ENCODE results near the gene KCNQ1.

Gene KCNQ1

GRCh38 chr11:2649400-2649799 is 204.6 kb downstream of the KCNQ1 start:
- H3K36me3 Mint-ChIP-seq (ENCODE audit: low read depth), result peaks cover 8% of the 10 kb centered on the region
- peaks cover 60% of the 10 kb centered on the region for H3K9me3 Mint-ChIP-seq
- no peaks in the 10 kb centered on the region for H3K4me1 Mint-ChIP-seq (ENCODE audit: low read depth)
- no peak overlapping the region for H3K27ac Mint-ChIP-seq
- H3K27me3 Mint-ChIP-seq (ENCODE audit: low read depth), result no peaks in the 10 kb centered on the region
- H3K4me3 Mint-ChIP-seq, result no peak overlapping the region

GRCh38 chr11:2649848-2650247 is 205.0 kb downstream of the KCNQ1 start:
- Mint-ChIP-seq H3K27me3 (ENCODE audit: low read depth) (no peaks in the 10 kb centered on the region), H3K4me3 (no peak overlapping the region), H3K36me3 (ENCODE audit: low read depth) (peaks cover 8% of the 10 kb centered on the region), H3K27ac (no peak overlapping the region), H3K4me1 (ENCODE audit: low read depth) (no peaks in the 10 kb centered on the region), H3K9me3 (peaks cover 56% of the 10 kb centered on the region)

GRCh38 chr11:2650343-2650867 is 205.6 kb downstream of the KCNQ1 start:
- H3K27me3 Mint-ChIP-seq (ENCODE audit: low read depth), result no peaks in the 10 kb centered on the region
- H3K27ac Mint-ChIP-seq, result no peak overlapping the region
- H3K9me3 Mint-ChIP-seq, result peaks cover 54% of the 10 kb centered on the region
- no peak overlapping the region for H3K4me3 Mint-ChIP-seq
- no peaks in the 10 kb centered on the region for H3K4me1 Mint-ChIP-seq (ENCODE audit: low read depth)
- peaks cover 8% of the 10 kb centered on the region for H3K36me3 Mint-ChIP-seq (ENCODE audit: low read depth)

- H3K9me3 Mint-ChIP-seq, result peaks cover 51% of the 10 kb centered on the region
- H3K4me1 Mint-ChIP-seq (ENCODE audit: low read depth), result no peaks in the 10 kb centered on the region
- no peaks in the 10 kb centered on the region for H3K27me3 Mint-ChIP-seq (ENCODE audit: low read depth)
These were observed 206.3 kb downstream of the KCNQ1 start for GRCh38 chr11:2651054-2651617.

GRCh38 chr11:2651826-2652271 is 207.0 kb downstream of the KCNQ1 start:
- no peak overlapping the region for H3K27ac Mint-ChIP-seq
- H3K9me3 Mint-ChIP-seq, result peaks cover 46% of the 10 kb centered on the region
- peaks cover 8% of the 10 kb centered on the region for H3K36me3 Mint-ChIP-seq (ENCODE audit: low read depth)
- H3K4me1 Mint-ChIP-seq (ENCODE audit: low read depth), result no peaks in the 10 kb centered on the region
- no peaks in the 10 kb centered on the region for H3K27me3 Mint-ChIP-seq (ENCODE audit: low read depth)
- no peak overlapping the region for H3K4me3 Mint-ChIP-seq

More at GRCh38 chr11:2651054-2651617, 206.3 kb downstream of the KCNQ1 start:
- Mint-ChIP-seq H3K27ac (no peak overlapping the region), H3K4me3 (no peak overlapping the region), H3K36me3 (ENCODE audit: low read depth) (peaks cover 8% of the 10 kb centered on the region)

GRCh38 chr11:2652333-2653197 is 207.8 kb downstream of the KCNQ1 start:
- no peak overlapping the region for H3K4me3 Mint-ChIP-seq
- H3K4me1 Mint-ChIP-seq (ENCODE audit: low read depth), result no peaks in the 10 kb centered on the region
- H3K27me3 Mint-ChIP-seq (ENCODE audit: low read depth), result no peaks in the 10 kb centered on the region
- H3K27ac Mint-ChIP-seq, result no peak overlapping the region
- H3K36me3 Mint-ChIP-seq (ENCODE audit: low read depth), result peaks cover 5% of the 10 kb centered on the region
- peaks cover 39% of the 10 kb centered on the region for H3K9me3 Mint-ChIP-seq

- Mint-ChIP-seq H3K27me3 (ENCODE audit: low read depth) (no peaks in the 10 kb centered on the region), H3K4me1 (ENCODE audit: low read depth) (no peaks in the 10 kb centered on the region), H3K4me3 (no peak overlapping the region), H3K9me3 (peaks cover 36% of the 10 kb centered on the region), H3K27ac (no peak overlapping the region), H3K36me3 (ENCODE audit: low read depth) (peaks cover 5% of the 10 kb centered on the region)
These were observed 208.4 kb downstream of the KCNQ1 start for GRCh38 chr11:2653198-2653551.

- Mint-ChIP-seq H3K9me3 (peaks cover 34% of the 10 kb centered on the region), H3K4me3 (no peak overlapping the region), H3K36me3 (ENCODE audit: low read depth) (peaks cover 5% of the 10 kb centered on the region), H3K4me1 (ENCODE audit: low read depth) (no peaks in the 10 kb centered on the region), H3K27me3 (ENCODE audit: low read depth) (no peaks in the 10 kb centered on the region), H3K27ac (no peak overlapping the region)
These were observed 209.3 kb downstream of the KCNQ1 start for GRCh38 chr11:2653930-2654739.

GRCh38 chr11:2655016-2655719 is 210.4 kb downstream of the KCNQ1 start:
- Mint-ChIP-seq H3K4me3 (no peak overlapping the region), H3K9me3 (peaks cover 27% of the 10 kb centered on the region), H3K27ac (no peak overlapping the region), H3K36me3 (ENCODE audit: low read depth) (peaks cover 5% of the 10 kb centered on the region), H3K4me1 (ENCODE audit: low read depth) (no peaks in the 10 kb centered on the region), H3K27me3 (ENCODE audit: low read depth) (no peaks in the 10 kb centered on the region)

GRCh38 chr11:2655834-2656622 is 211.2 kb downstream of the KCNQ1 start:
- no peak overlapping the region for H3K4me3 Mint-ChIP-seq
- H3K4me1 Mint-ChIP-seq (ENCODE audit: low read depth), result no peaks in the 10 kb centered on the region
- no peak overlapping the region for H3K27ac Mint-ChIP-seq
- H3K36me3 Mint-ChIP-seq (ENCODE audit: low read depth), result peaks cover 7% of the 10 kb centered on the region
- H3K9me3 Mint-ChIP-seq, result peaks cover 29% of the 10 kb centered on the region
- no peaks in the 10 kb centered on the region for H3K27me3 Mint-ChIP-seq (ENCODE audit: low read depth)

GRCh38 chr11:2656859-2657258 is 212.1 kb downstream of the KCNQ1 start:
- H3K36me3 Mint-ChIP-seq (ENCODE audit: low read depth), result peaks cover 6% of the 10 kb centered on the region

GRCh38 chr11:2657697-2658284 is 213.0 kb downstream of the KCNQ1 start:
- Mint-ChIP-seq H3K27me3 (ENCODE audit: low read depth) (no peaks in the 10 kb centered on the region), H3K36me3 (ENCODE audit: low read depth) (peaks cover 9% of the 10 kb centered on the region), H3K4me3 (no peak overlapping the region), H3K27ac (no peak overlapping the region), H3K4me1 (ENCODE audit: low read depth) (no peaks in the 10 kb centered on the region), H3K9me3 (peaks cover 20% of the 10 kb centered on the region)

More at GRCh38 chr11:2656859-2657258, 212.1 kb downstream of the KCNQ1 start:
- no peak overlapping the region for H3K27ac Mint-ChIP-seq
- H3K9me3 Mint-ChIP-seq, result peaks cover 27% of the 10 kb centered on the region
- H3K27me3 Mint-ChIP-seq (ENCODE audit: low read depth), result no peaks in the 10 kb centered on the region
- no peak overlapping the region for H3K4me3 Mint-ChIP-seq
- no peaks in the 10 kb centered on the region for H3K4me1 Mint-ChIP-seq (ENCODE audit: low read depth)

- Mint-ChIP-seq H3K9me3 (peaks cover 20% of the 10 kb centered on the region), H3K27ac (no peak overlapping the region), H3K36me3 (ENCODE audit: low read depth) (peaks cover 10% of the 10 kb centered on the region), H3K27me3 (ENCODE audit: low read depth) (no peaks in the 10 kb centered on the region), H3K4me3 (no peak overlapping the region), H3K4me1 (ENCODE audit: low read depth) (no peaks in the 10 kb centered on the region)
These were observed 215.6 kb downstream of the KCNQ1 start for GRCh38 chr11:2660357-2660939.
